WTC11 (cell line): Measurements from ENCODE around the gene ZNF429. TPM values are rescaled to one million over a fixed set of nuclear protein-coding genes. Genes with fewer than 3 reads are reported as not detected.

Experiments
- ATAC-seq: fragments of 200-7000 bp; cut with Tn5 transposase; 2 replicates; pipeline ENCODE4 v1.10.0; 2021; ENCODE audit warnings: mild to moderate bottlenecking, moderate library complexity
- CTCF ChIA-PET: fragments of 300-600 bp; sonication (Branson Sonifier 250); formaldehyde crosslinking; loops from one replicate; lab custom pipeline; 2021; ENCODE audit warnings: antibody characterized with exemption; lab: Charles Lee
- POLR2A ChIA-PET: fragments of 350-600 bp; sonication (Branson Sonifier 250); formaldehyde crosslinking; loops from one replicate; lab custom pipeline; 2021; ENCODE audit warnings: antibody characterized with exemption; lab: Charles Lee
- DNase-seq: peaks from one replicate; pipeline ENCODE4 v3.0.0; 2021; ENCODE audit warnings: low spot score
- H3K27ac Mint-ChIP-seq: 2 replicates; pipeline ENCODE4 v1.8.0; 2021; ENCODE audit warnings: mixed read lengths
- H3K27me3 Mint-ChIP-seq: 2 replicates; pipeline ENCODE4 v1.8.0; 2021; ENCODE audit warnings: low read depth, mild to moderate bottlenecking, moderate library complexity, mixed read lengths
- H3K36me3 Mint-ChIP-seq: 2 replicates; pipeline ENCODE4 v1.8.0; 2021; ENCODE audit warnings: mixed read lengths
- H3K4me1 Mint-ChIP-seq: 2 replicates; pipeline ENCODE4 v1.8.0; 2022; ENCODE audit warnings: mixed read lengths
- H3K4me3 Mint-ChIP-seq: 2 replicates; pipeline ENCODE4 v1.8.0; 2021; ENCODE audit warnings: mild to moderate bottlenecking, moderate library complexity, mixed read lengths
- H3K9me3 Mint-ChIP-seq: 2 replicates; pipeline ENCODE4 v1.8.0; 2021; ENCODE audit warnings: mixed read lengths
- CREB1 ChIP-seq: sonication (generic); formaldehyde crosslinking; IDR thresholded peaks from 2 replicates; pipeline ENCODE4 v1.8.0; 2023; ENCODE audit warnings: mild to moderate bottlenecking, missing genetic modification reagents
- ELF4 ChIP-seq: sonication (generic); formaldehyde crosslinking; IDR thresholded peaks from 2 replicates; pipeline ENCODE4 v1.8.1; 2022; ENCODE audit warnings: low read depth, mild to moderate bottlenecking, moderate library complexity, missing genetic modification reagents
- EMX1 ChIP-seq: fragments of 250-450 bp; sonication (Bioruptor Pico); IDR thresholded peaks from 2 replicates; pipeline ENCODE4 v1.8.0; 2021; ENCODE audit warnings: mild to moderate bottlenecking
- ESRRA ChIP-seq: sonication (generic); formaldehyde crosslinking; IDR thresholded peaks from 2 replicates; pipeline ENCODE4 v1.8.1; 2022; ENCODE audit warnings: mild to moderate bottlenecking, missing genetic modification reagents, borderline replicate concordance
- FOXP1 ChIP-seq: sonication (generic); formaldehyde crosslinking; IDR thresholded peaks from 2 replicates; pipeline ENCODE4 v1.8.0; 2022; ENCODE audit warnings: missing genetic modification reagents, mild to moderate bottlenecking, moderate library complexity, borderline replicate concordance
- KAT7 ChIP-seq: sonication (generic); formaldehyde crosslinking; IDR thresholded peaks from 2 replicates; pipeline ENCODE4 v1.8.1; 2023; ENCODE audit warnings: missing genetic modification reagents, mild to moderate bottlenecking, borderline replicate concordance
- NR1H2 ChIP-seq: sonication (generic); formaldehyde crosslinking; IDR thresholded peaks from 2 replicates; pipeline ENCODE4 v1.9.0; 2021; ENCODE audit warnings: mild to moderate bottlenecking, moderate library complexity, missing genetic modification reagents
- PRRX2 ChIP-seq: fragments of 250-450 bp; sonication (Bioruptor Pico); IDR thresholded peaks from 2 replicates; pipeline ENCODE4 v1.8.0; 2021; ENCODE audit warnings: mild to moderate bottlenecking
- RORB ChIP-seq: fragments of 250-450 bp; sonication (Bioruptor Pico); IDR thresholded peaks from 2 replicates; pipeline ENCODE4 v1.9.0; 2021; ENCODE audit warnings: mild to moderate bottlenecking
- SMAD3 ChIP-seq: sonication (generic); formaldehyde crosslinking; IDR thresholded peaks from 2 replicates; pipeline ENCODE4 v1.8.0; 2022; ENCODE audit warnings: missing genetic modification reagents, mild to moderate bottlenecking, borderline replicate concordance
- TEAD4 ChIP-seq: sonication (generic); formaldehyde crosslinking; IDR thresholded peaks from 2 replicates; pipeline ENCODE4 v1.8.0; 2022; ENCODE audit warnings: mild to moderate bottlenecking, missing genetic modification reagents
- ZBTB21 ChIP-seq: sonication (generic); formaldehyde crosslinking; IDR thresholded peaks from 2 replicates; pipeline ENCODE4 v1.8.1; 2023; ENCODE audit warnings: mild to moderate bottlenecking, missing genetic modification reagents, borderline replicate concordance
- ZNF232 ChIP-seq: sonication (generic); formaldehyde crosslinking; IDR thresholded peaks from 2 replicates; pipeline ENCODE4 v1.8.0; 2022; ENCODE audit warnings: mild to moderate bottlenecking, missing genetic modification reagents
- total RNA-seq: library from RNA; stranded (reverse); gene quantifications from 3 replicates; pipeline ENCODE4 v1.2.3, GENCODE V29; 2021
- TF ChIP-seq, protein P1 (sequence below): fragments of 250-450 bp; sonication (Bioruptor Pico); conservative IDR thresholded peaks from 2 replicates; pipeline ENCODE4 v1.9.0; 2021; ENCODE audit warnings: mild to moderate bottlenecking
- TF ChIP-seq, protein P2 (sequence below): sonication (generic); formaldehyde crosslinking; IDR thresholded peaks from 2 replicates; pipeline ENCODE4 v1.8.1; 2022; ENCODE audit warnings: mild to moderate bottlenecking, moderate library complexity, missing genetic modification reagents
- TF ChIP-seq, protein P3 (sequence below): sonication (generic); formaldehyde crosslinking; conservative IDR thresholded peaks from 2 replicates; pipeline ENCODE4 v1.8.1; 2022; ENCODE audit warnings: mild to moderate bottlenecking, missing genetic modification reagents
- TF ChIP-seq, protein P4 (sequence below): fragments of 250-450 bp; sonication (Bioruptor Pico); IDR thresholded peaks from 2 replicates; pipeline ENCODE4 v1.9.0; 2021; ENCODE audit warnings: mild to moderate bottlenecking
- TF ChIP-seq, protein P5 (sequence below): sonication (generic); formaldehyde crosslinking; IDR thresholded peaks from 2 replicates; pipeline ENCODE4 v1.8.1; 2023; ENCODE audit warnings: mild to moderate bottlenecking, missing genetic modification reagents

The ZNF429 gene
- total RNA-seq, 1 experiment from 2014 or later, result 9.2 TPM

DNA sequence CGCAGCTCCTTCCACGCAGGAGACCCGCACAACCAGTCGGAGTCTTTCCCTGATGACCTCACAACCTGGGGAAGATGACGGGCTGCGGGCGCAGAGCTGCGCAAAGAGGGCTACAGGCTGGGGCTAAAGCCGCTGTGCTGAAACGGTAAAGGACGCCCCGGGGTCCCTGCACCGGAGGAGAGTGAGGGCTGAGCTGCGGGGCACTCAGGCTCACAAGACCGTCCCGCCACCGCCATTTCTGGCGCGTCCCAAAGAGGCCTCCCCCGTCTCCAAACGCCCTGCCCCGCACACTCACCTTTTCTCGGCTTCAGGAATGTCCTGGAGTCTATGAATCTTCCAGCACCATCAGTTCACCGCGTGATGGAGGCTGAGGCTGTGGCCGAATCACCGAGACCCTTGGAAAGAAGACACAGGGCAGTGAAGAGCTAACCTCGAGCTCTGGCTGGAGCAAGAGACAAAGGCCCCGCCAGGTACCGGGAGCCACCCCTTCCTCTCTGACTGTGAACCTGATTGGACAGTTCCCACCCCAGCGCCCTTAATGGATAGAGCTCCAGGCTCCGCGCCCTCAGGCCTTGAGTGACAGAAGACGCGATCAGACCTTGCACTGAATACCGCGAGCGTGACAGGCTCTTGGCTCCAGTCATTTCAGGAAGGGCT is 41.8 kb upstream of the ZNF429 start:
- ATAC-seq, result peak; percentile 99
- ChIA-PET POLR2A (interaction anchor here (0.7 to 1.9 kb wide), 9 partner anchors 11 to 843 kb away, joined by 3 to 17 read pairs (median 4); partner anchors contain the start of genes ZNF100, ZNF429, ZNF493 and ZNF708), CTCF (interaction anchor here (0.5 to 2.5 kb wide), 4 partner anchors 11 to 156 kb away, joined by 3 to 18 read pairs (median 4); no protein-coding TSS in a partner anchor)
- peak; percentile 85 for DNase-seq
- Mint-ChIP-seq H3K27ac (peak overlapping the region; percentile 99), H3K4me1 (peaks cover 9% of the 10 kb centered on the region; the same call in 1 of the 2 replicates), H3K9me3 (peaks cover 17% of the 10 kb centered on the region), H3K27me3 (peaks cover 8% of the 10 kb centered on the region), H3K4me3 (peak overlapping the region; percentile 100), H3K36me3 (peaks cover 22% of the 10 kb centered on the region)
- TF ChIP-seq PRRX2 (CRISPR knock-in tag) (no peak), TEAD4 (CRISPR knock-in tag) (no peak), ZNF232 (no peak), CREB1 (CRISPR knock-in tag) (no peak)
- TF ChIP-seq, protein P1, sequence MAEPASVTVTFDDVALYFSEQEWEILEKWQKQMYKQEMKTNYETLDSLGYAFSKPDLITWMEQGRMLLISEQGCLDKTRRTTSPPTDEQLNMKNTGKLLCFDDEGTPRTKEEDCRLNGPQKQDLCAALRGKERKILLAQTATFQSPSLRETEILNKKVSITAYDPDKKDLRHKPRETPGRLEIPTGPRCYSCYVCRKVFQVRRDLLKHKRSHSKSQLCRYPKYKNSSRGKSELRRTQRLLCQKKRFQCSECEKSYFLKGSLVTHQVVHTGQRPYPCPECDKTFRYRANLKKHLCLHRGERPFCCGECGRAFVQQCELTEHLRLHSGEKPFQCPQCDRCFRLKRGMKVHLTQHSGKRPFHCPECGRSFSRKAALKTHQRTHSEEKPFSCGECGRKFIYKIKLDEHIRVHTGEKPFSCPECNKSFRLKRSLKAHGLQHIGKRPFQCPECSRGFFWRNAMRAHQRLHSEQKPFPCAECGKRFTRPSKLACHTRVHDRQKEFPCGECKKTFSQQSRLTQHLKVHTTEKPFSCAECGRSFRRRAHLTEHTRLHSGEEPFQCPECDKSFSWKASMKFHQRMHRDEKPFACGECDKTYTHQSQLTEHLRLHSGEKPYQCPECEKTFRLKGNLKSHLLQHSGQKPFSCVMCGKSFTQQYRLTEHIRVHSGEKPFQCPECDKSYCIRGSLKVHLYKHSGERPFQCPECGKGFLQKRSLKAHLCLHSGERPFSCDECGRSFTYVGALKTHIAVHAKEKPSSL (CRISPR knock-in tag), result no peak
- TF ChIP-seq, all 79 proteins: peak for 0

DNA sequence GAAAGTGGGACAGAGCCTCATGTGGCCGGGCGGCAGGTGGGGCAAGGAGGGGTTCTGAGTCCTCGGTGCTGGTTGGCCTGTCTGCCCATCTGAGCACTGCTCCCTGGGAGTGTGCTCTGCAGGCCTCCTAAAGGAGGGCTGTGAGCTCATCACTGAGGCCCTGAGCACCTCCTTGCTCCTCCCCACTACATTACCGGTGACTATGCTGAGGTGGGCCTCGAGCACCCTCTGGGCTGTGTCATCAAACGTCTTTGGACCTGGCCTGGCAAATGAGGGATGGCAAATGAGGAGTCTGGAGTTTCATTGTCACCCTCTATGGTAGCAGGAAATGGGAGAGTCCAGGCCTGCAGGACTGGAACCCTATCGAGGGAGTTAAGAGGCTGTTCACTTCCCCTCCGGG is 38.8 kb upstream of the ZNF429 start:
- no peak for TF ChIP-seq KAT7
- no peak for TF ChIP-seq RORB (CRISPR knock-in tag)
- TF ChIP-seq, protein P2, sequence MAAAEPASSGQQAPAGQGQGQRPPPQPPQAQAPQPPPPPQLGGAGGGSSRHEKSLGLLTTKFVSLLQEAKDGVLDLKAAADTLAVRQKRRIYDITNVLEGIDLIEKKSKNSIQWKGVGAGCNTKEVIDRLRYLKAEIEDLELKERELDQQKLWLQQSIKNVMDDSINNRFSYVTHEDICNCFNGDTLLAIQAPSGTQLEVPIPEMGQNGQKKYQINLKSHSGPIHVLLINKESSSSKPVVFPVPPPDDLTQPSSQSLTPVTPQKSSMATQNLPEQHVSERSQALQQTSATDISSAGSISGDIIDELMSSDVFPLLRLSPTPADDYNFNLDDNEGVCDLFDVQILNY (CRISPR knock-in tag), result no peak
- no peak for TF ChIP-seq SMAD3 (CRISPR knock-in tag)
- TF ChIP-seq ELF4 (CRISPR knock-in tag), result no peak
- TF ChIP-seq FOXP1, result no peak
- TF ChIP-seq EMX1 (CRISPR knock-in tag), result no peak
- TF ChIP-seq, protein P3, sequence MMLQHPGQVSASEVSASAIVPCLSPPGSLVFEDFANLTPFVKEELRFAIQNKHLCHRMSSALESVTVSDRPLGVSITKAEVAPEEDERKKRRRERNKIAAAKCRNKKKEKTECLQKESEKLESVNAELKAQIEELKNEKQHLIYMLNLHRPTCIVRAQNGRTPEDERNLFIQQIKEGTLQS (CRISPR knock-in tag), result no peak
- no peak for TF ChIP-seq NR1H2 (CRISPR knock-in tag)
- TF ChIP-seq, protein P4, sequence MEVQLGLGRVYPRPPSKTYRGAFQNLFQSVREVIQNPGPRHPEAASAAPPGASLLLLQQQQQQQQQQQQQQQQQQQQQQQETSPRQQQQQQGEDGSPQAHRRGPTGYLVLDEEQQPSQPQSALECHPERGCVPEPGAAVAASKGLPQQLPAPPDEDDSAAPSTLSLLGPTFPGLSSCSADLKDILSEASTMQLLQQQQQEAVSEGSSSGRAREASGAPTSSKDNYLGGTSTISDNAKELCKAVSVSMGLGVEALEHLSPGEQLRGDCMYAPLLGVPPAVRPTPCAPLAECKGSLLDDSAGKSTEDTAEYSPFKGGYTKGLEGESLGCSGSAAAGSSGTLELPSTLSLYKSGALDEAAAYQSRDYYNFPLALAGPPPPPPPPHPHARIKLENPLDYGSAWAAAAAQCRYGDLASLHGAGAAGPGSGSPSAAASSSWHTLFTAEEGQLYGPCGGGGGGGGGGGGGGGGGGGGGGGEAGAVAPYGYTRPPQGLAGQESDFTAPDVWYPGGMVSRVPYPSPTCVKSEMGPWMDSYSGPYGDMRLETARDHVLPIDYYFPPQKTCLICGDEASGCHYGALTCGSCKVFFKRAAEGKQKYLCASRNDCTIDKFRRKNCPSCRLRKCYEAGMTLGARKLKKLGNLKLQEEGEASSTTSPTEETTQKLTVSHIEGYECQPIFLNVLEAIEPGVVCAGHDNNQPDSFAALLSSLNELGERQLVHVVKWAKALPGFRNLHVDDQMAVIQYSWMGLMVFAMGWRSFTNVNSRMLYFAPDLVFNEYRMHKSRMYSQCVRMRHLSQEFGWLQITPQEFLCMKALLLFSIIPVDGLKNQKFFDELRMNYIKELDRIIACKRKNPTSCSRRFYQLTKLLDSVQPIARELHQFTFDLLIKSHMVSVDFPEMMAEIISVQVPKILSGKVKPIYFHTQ (CRISPR knock-in tag), result no peak
- TF ChIP-seq, protein P5, sequence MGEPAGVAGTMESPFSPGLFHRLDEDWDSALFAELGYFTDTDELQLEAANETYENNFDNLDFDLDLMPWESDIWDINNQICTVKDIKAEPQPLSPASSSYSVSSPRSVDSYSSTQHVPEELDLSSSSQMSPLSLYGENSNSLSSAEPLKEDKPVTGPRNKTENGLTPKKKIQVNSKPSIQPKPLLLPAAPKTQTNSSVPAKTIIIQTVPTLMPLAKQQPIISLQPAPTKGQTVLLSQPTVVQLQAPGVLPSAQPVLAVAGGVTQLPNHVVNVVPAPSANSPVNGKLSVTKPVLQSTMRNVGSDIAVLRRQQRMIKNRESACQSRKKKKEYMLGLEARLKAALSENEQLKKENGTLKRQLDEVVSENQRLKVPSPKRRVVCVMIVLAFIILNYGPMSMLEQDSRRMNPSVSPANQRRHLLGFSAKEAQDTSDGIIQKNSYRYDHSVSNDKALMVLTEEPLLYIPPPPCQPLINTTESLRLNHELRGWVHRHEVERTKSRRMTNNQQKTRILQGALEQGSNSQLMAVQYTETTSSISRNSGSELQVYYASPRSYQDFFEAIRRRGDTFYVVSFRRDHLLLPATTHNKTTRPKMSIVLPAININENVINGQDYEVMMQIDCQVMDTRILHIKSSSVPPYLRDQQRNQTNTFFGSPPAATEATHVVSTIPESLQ (CRISPR knock-in tag), result no peak
- TF ChIP-seq ZBTB21 (CRISPR knock-in tag), result no peak
- no peak for TF ChIP-seq ESRRA (CRISPR knock-in tag)
- Mint-ChIP-seq H3K4me3 (no peak overlapping the region), H3K27me3 (peaks cover 9% of the 10 kb centered on the region), H3K9me3 (peaks cover 14% of the 10 kb centered on the region), H3K27ac (no peak overlapping the region), H3K36me3 (peaks cover 14% of the 10 kb centered on the region), H3K4me1 (peaks cover 9% of the 10 kb centered on the region; the same call in 1 of the 2 replicates)
- DNase-seq (no peak), ATAC-seq (no peak)
- CTCF ChIA-PET, result interaction anchor here (0.7 to 2.1 kb wide), 2 partner anchors 17 to 160 kb away, joined by 3 to 6 read pairs; no protein-coding TSS in a partner anchor
- POLR2A ChIA-PET, result interaction anchor here (1.1 kb wide), 1 partner anchor 8 kb away, joined by 3 read pairs; no protein-coding TSS in a partner anchor
